Adrenal gland (tissue), 12 donors: ENCODE results near the gene SYNE1. TPM values are rescaled to one million over a fixed set of nuclear protein-coding genes. Genes with fewer than 3 reads are reported as not detected.
"Not testable (repeated sequence)": the region's sequence is repeated elsewhere in the genome, so short reads cannot be mapped to it uniquely, and the experiment has no call there.

Experiments
- DNase-seq, 7 donors: peaks; one replicate each; pipeline ENCODE4 v3.0.0-alpha.2; 2019 to 2020
- H3K27ac ChIP-seq, 5 donors: fragments of 200-600 bp; sonication (generic) in 4 of 5; 1 replicate in 3 of 5; 2 replicates in 2 of 5; pipeline versions ENCODE4 v1.5.1 to v1.8.0; 2016 to 2020; ENCODE audit warnings: mild to moderate bottlenecking in 1 of 5
- H3K27me3 ChIP-seq: fragments of 200-600 bp; 2 replicates; pipeline ENCODE4 v1.8.0; 2021
- H3K36me3 ChIP-seq, 2 donors: fragments of 200-600 bp; replicated peaks in 1 of 2; 1 replicate in 1 of 2; 2 replicates in 1 of 2; pipeline versions ENCODE4 v1.5.1 to v1.8.0; 2018 to 2022
- H3K4me1 ChIP-seq, 2 donors: fragments of 200-600 bp; replicated peaks in 1 of 2; 1 replicate in 1 of 2; 2 replicates in 1 of 2; pipeline versions ENCODE4 v1.5.1 to v1.8.0; 2018 to 2021
- H3K4me3 ChIP-seq, 4 donors: fragments of 200-600 bp; sonication (generic) in 3 of 4; one replicate each; pipeline ENCODE4 v1.5.1; 2016 to 2018
- H3K9me3 ChIP-seq, 3 donors: fragments of 200-600 bp; sonication (generic) in 1 of 3; replicated peaks in 1 of 3; 1 replicate in 2 of 3; 2 replicates in 1 of 3; pipeline versions ENCODE4 v1.5.1 to v1.8.0; 2016 to 2021
- CTCF ChIP-seq, 6 experiments: fragments of 450-650 bp in 4 of 6; fragments of 200-600 bp in 2 of 6; sonication (generic) in 1 of 6; IDR thresholded peaks; 1 replicate in 5 of 6; 2 replicates in 1 of 6; pipeline versions ENCODE4 v1.5.1 to v1.8.0; 2016 to 2021; ENCODE audit warnings: antibody characterized with exemption in 6 of 6, mild to moderate bottlenecking in 2 of 6, moderate library complexity in 1 of 6
- POLR2A ChIP-seq, 2 donors: fragments of 450-650 bp; IDR thresholded peaks; one replicate each; pipeline ENCODE4 v1.6.1; 2017; ENCODE audit warnings: antibody characterized with exemption in 2 of 2, mild to moderate bottlenecking in 2 of 2, moderate library complexity in 1 of 2
- WGBS, 4 donors: extraction: QIAGEN DNeasy Blood & Tissue Kit in 2 of 4; methylation state at CpG; one replicate each; pipeline versions ENCODE4 v1.1.5 to v1.1.7; 2013 to 2017; 5-methylcytosine and 5-hydroxymethylcytosine counted together
- intact Hi-C, 2 donors: fragments of 100-400 bp; cut with DNase I; formaldehyde crosslinking; loops; one replicate each; pipeline versions ENCODE4 v1.14.1 to v1.15.0; 2022 to 2023
- polyA plus RNA-seq, 3 donors: library from polyadenylated mRNA; stranded (reverse); fragments of 200-250 nt in 2 of 3; fragments of 350-450 nt in 1 of 3; fragmentation: Illumina TruSeq in 1 of 3; extraction: RNeasy Lipid Tissue Mini Kit (QIAGEN cat#74804) in 1 of 3; gene quantifications; one replicate each; pipeline ENCODE4 v1.2.3, GENCODE V29; 2013 to 2014
- total RNA-seq, 9 donors: library from RNA; depleted of rRNA in 4 of 9; stranded (reverse); fragments of >200 nt in 4 of 9; fragments of 120-200 nt in 1 of 9; fragmentation: NEBNext Ultra II Directional in 1 of 9; extraction: Animal tissue kit (Norgen Biotek cat#: 25700) in 1 of 9; gene quantifications; one replicate each; pipeline versions ENCODE4 v1.1.0 to v1.2.4, GENCODE V29; 2013 to 2023
- donor health status: healthy with polysubstance abuse.
- donor health status: Bipolar disorder and iron deficiency.
- donor health status: DM: yes; HTN: yes; CAD: no.
- donor health status: DM: no; HTN: no; CAD: no.
- donor health status: DM: no; HTN: no; CAD: no.
- donor health status: DM: yes; HTN: yes; CAD: no.

Gene SYNE1
- total and polyA plus RNA-seq, 12 donors = 29.0 to 170 (median 93.1) TPM

DNA sequence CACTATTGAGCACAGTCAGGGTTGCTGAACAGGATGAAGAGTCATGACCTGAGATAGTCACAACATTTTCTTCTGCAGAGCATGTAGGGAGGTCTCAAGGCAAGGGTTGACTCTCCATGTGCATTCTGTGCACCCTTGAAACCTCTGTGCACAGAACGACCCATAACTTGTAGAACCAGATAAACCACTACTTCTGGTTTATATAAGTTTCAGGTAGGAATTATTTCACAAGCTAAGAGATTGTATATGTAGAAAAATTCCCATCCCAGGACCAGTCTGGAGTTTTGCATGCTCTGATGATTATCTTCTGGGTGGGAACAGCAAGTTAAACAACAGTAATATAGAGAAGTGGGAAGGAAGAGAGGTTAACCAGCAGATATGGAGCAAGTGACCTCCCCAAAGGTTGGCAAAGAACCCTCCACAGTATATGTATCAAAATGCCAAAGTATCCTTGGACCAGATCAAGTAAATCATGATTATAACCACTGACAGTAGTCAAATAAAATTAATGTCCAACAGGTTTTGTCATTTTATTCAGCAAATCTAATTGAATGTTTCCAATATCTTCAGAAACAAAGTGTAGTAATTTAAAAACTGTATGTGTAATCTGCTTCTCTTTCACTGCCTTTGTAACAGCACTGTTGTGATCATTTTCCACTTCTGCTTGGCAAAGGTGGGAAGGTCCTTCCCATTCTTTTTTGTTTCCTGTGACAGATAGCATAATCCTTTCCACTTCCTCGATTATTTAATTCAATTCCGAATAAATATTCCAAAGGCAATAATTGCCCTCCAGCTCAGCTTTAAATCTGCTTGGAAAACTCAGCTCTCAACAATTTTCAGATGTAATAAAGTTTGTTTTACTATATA lies 104.4 kb downstream of the SYNE1 start:
- 62 to 84% (median 72%) methylated on average over 3 of the region's 3 CpGs for WGBS, 4 donors
- DNase-seq = no peak

DNA sequence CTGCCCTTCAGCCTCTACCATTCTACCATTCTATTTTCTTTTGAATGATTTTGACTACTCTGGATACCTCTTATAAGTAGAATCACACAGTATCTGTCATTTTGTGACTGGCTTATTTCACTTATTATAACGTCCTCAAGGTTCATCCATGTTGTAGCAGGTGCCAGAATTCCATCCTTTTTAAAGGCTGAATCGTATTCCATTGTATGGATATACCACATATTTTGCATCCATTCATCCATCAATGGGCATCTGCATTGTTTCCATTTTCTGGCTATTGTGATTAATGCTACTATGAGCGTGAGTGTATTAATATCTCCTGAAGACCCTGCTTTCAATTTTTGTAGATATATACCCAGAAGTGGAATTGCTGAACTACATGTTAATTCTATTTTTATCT lies 105.5 kb downstream of the SYNE1 start:
- WGBS, 4 donors = 79 to 89% (median 85%) methylated on average over 3 of the region's 3 CpGs
- Histone ChIP-seq H3K36me3 (no peaks in the 10 kb centered on the region), H3K9me3 (no peaks in the 10 kb centered on the region), H3K27ac (no peak overlapping the region), H3K4me3 (no peak overlapping the region), H3K4me1 (no peaks in the 10 kb centered on the region), H3K27me3 (no peaks in the 10 kb centered on the region)
- intact Hi-C loops = no loop called here
- no peak for TF ChIP-seq POLR2A (IDR thresholded peaks at IDR 0.05)
- TF ChIP-seq CTCF (IDR thresholded peaks at IDR 0.05) = no peak
- DNase-seq = no peak

More for the DNA sequence above, 104.4 kb downstream of the SYNE1 start:
- TF ChIP-seq CTCF (IDR thresholded peaks at IDR 0.05) = no peak
- TF ChIP-seq POLR2A (IDR thresholded peaks at IDR 0.05) = no peak
- intact Hi-C loops = no loop called here
- Histone ChIP-seq H3K4me1 (no peaks in the 10 kb centered on the region), H3K27me3 (no peaks in the 10 kb centered on the region), H3K27ac (no peak overlapping the region), H3K36me3 (no peaks in the 10 kb centered on the region), H3K9me3 (no peaks in the 10 kb centered on the region), H3K4me3 (no peak overlapping the region)

DNA sequence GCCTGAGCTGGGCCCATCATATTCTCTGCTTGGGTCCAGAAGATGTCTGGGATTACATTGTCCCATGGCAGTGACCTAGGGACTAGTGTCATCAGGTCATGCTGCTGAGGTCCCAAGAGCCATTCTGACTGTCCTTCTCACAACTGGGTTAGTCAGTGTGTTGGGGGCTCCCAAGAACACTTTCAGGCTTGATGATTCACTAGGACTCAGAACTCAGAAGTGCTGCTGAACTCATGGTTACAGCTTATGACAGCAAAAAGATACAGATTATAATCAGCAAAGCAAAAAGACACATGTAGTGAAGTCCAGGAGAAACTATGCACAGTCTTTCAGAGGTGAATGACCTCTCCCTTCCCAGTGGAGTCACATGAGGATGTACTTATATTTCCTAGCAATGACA lies 107.8 kb downstream of the SYNE1 start:
- Histone ChIP-seq H3K27me3 (no peaks in the 10 kb centered on the region), H3K4me1 (no peaks in the 10 kb centered on the region), H3K36me3 (no peaks in the 10 kb centered on the region), H3K9me3 (no peaks in the 10 kb centered on the region), H3K27ac (no peak overlapping the region), H3K4me3 (no peak overlapping the region)
- DNase-seq = no peak
- TF ChIP-seq POLR2A (IDR thresholded peaks at IDR 0.05) (no peak), CTCF (IDR thresholded peaks at IDR 0.05) (no peak)
- intact Hi-C loops = no loop called here

GRCh38 chr6:152514120-152514519 lies 123.0 kb downstream of the SYNE1 start:
- 91 to 100% (median 95%) methylated on average over 1 of the region's 1 CpG for WGBS, 4 donors
- H3K36me3 ChIP-seq, DNase-seq, intact Hi-C loops, H3K27me3 ChIP-seq, H3K4me1 ChIP-seq, H3K9me3 ChIP-seq, H3K27ac ChIP-seq, H3K4me3 ChIP-seq: not testable (repeated sequence)

GRCh38 chr6:152509916-152510315 lies 127.2 kb downstream of the SYNE1 start:
- TF ChIP-seq POLR2A (IDR thresholded peaks at IDR 0.05) = no peak
- no peak for TF ChIP-seq CTCF (IDR thresholded peaks at IDR 0.05)
- no peak overlapping the region for H3K27ac ChIP-seq
- H3K27me3 ChIP-seq = no peaks in the 10 kb centered on the region
- no peaks in the 10 kb centered on the region for H3K4me1 ChIP-seq
- WGBS, 4 donors = 89 to 94% (median 93%) methylated on average over 5 of the region's 5 CpGs
- H3K4me3 ChIP-seq = no peak overlapping the region
- DNase-seq = no peak
- H3K36me3 ChIP-seq = no peaks in the 10 kb centered on the region
- intact Hi-C loops = no loop called here
- no peaks in the 10 kb centered on the region for H3K9me3 ChIP-seq
